K562 (cell line): Measurements from ENCODE around the gene TNFSF13. TPM values are rescaled to one million over a fixed set of nuclear protein-coding genes. Genes with fewer than 3 reads are reported as not detected.

ENCODE experiments used
- GMEB1 ChIP-seq: fragments of 250-450 bp; sonication (Bioruptor Pico); IDR thresholded peaks from 2 replicates; pipeline ENCODE4 v1.4.0; 2020; ENCODE audit warnings: mild to moderate bottlenecking
- MBD1 ChIP-seq: fragments of 250-450 bp; sonication (Bioruptor Pico); IDR thresholded peaks from 2 replicates; pipeline ENCODE4 v1.8.0; 2022; ENCODE audit warnings: inconsistent platforms
- RCOR1 ChIP-seq, 2 experiments: IDR thresholded peaks; 2 replicates each; pipeline ENCODE4 v1.6.1; 2012; ENCODE audit warnings: low read depth in 2 of 2, low read length in 2 of 2, borderline replicate concordance in 1 of 2, improper control_type of control experiment in 1 of 2
- ZBTB12 ChIP-seq: fragments of 250-450 bp; sonication (Bioruptor Pico); IDR thresholded peaks from 2 replicates; pipeline ENCODE4 v1.4.0; 2020
- polyA plus RNA-seq, 8 experiments: library from polyadenylated mRNA; depleted of rRNA in 4 of 8; stranded (reverse) in 5 of 8; unstranded in 3 of 8; fragments of >200 nt; fragmentation: Nextera tagmentation in 2 of 8; fragmentation: Illumina TruSeq in 1 of 8; extraction: Ambion mirVana in 2 of 8; extraction: Trizol in 1 of 8; gene quantifications; 2 replicates each; pipeline versions ENCODE4 v1.2.1 to v1.2.3, GENCODE V29; 2011 to 2014; ENCODE audit warnings: inconsistent platforms in 1 of 8, missing spikeins in 1 of 8
- total RNA-seq, 7 experiments: library from RNA; depleted of rRNA in 6 of 7; stranded (reverse); fragments of >200 nt in 6 of 7; fragmentation: Illumina TruSeq in 2 of 7; extraction: Trizol in 2 of 7; gene quantifications; 2 replicates each; pipeline versions ENCODE4 v1.2.1 to v1.2.3, GENCODE V29; 2011 to 2021; ENCODE audit warnings: low replicate concordance in 1 of 7
- TF ChIP-seq, protein P1 (sequence below), 2 experiments: fragments of 450-650 bp in 1 of 2; sonication (generic) in 1 of 2; formaldehyde crosslinking in 1 of 2; IDR thresholded peaks; 2 replicates each; pipeline versions ENCODE4 v1.7.1 to v1.9.0; 2016 to 2022; ENCODE audit warnings: inconsistent platforms in 1 of 2, mild to moderate bottlenecking in 1 of 2, missing genetic modification reagents in 1 of 2
- TF ChIP-seq, protein P2 (sequence below): fragments of 450-650 bp; IDR thresholded peaks from 2 replicates; pipeline ENCODE4 v1.6.1; 2016; ENCODE audit warnings: mild to moderate bottlenecking

Gene TNFSF13
- total and polyA plus RNA-seq, 9 of the 15 experiments (the other 6 are each of a cell fraction or from before 2014, with no cell fraction given) = 0.04 to 0.51 (median 0.19) TPM; not detected in 1

GRCh38 chr17:7579001-7579833, 20.7 kb downstream of the TNFSF13 start, which contains the start of gene CD68 (continued):
- no peak for TF ChIP-seq GMEB1 (CRISPR knock-in tag)
- no peak for TF ChIP-seq ZBTB12 (CRISPR knock-in tag)
- TF ChIP-seq RCOR1 (IDR thresholded peaks at IDR 0.05; ENCODE audit: borderline replicate concordance in 1 of 2, low read depth in 2 of 2, low read length in 2 of 2) = no peak
- TF ChIP-seq, protein P1, sequence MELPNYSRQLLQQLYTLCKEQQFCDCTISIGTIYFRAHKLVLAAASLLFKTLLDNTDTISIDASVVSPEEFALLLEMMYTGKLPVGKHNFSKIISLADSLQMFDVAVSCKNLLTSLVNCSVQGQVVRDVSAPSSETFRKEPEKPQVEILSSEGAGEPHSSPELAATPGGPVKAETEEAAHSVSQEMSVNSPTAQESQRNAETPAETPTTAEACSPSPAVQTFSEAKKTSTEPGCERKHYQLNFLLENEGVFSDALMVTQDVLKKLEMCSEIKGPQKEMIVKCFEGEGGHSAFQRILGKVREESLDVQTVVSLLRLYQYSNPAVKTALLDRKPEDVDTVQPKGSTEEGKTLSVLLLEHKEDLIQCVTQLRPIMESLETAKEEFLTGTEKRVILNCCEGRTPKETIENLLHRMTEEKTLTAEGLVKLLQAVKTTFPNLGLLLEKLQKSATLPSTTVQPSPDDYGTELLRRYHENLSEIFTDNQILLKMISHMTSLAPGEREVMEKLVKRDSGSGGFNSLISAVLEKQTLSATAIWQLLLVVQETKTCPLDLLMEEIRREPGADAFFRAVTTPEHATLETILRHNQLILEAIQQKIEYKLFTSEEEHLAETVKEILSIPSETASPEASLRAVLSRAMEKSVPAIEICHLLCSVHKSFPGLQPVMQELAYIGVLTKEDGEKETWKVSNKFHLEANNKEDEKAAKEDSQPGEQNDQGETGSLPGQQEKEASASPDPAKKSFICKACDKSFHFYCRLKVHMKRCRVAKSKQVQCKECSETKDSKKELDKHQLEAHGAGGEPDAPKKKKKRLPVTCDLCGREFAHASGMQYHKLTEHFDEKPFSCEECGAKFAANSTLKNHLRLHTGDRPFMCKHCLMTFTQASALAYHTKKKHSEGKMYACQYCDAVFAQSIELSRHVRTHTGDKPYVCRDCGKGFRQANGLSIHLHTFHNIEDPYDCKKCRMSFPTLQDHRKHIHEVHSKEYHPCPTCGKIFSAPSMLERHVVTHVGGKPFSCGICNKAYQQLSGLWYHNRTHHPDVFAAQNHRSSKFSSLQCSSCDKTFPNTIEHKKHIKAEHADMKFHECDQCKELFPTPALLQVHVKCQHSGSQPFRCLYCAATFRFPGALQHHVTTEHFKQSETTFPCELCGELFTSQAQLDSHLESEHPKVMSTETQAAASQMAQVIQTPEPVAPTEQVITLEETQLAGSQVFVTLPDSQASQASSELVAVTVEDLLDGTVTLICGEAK (IDR thresholded peaks at IDR 0.05) = peak; percentile 55
- TF ChIP-seq, protein P1 (CRISPR knock-in tag; IDR thresholded peaks at IDR 0.05) = no peak
- no peak for TF ChIP-seq MBD1 (CRISPR knock-in tag)
- TF ChIP-seq, protein P2, sequence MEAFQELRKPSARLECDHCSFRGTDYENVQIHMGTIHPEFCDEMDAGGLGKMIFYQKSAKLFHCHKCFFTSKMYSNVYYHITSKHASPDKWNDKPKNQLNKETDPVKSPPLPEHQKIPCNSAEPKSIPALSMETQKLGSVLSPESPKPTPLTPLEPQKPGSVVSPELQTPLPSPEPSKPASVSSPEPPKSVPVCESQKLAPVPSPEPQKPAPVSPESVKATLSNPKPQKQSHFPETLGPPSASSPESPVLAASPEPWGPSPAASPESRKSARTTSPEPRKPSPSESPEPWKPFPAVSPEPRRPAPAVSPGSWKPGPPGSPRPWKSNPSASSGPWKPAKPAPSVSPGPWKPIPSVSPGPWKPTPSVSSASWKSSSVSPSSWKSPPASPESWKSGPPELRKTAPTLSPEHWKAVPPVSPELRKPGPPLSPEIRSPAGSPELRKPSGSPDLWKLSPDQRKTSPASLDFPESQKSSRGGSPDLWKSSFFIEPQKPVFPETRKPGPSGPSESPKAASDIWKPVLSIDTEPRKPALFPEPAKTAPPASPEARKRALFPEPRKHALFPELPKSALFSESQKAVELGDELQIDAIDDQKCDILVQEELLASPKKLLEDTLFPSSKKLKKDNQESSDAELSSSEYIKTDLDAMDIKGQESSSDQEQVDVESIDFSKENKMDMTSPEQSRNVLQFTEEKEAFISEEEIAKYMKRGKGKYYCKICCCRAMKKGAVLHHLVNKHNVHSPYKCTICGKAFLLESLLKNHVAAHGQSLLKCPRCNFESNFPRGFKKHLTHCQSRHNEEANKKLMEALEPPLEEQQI = no peak
